Measurements from ENCODE around the gene PACRG.

PACRG gene

GRCh38 chr6:162705736-162706135, 22.0 kb upstream of the PACRG start:
- no peak for DNase-seq (ENCODE audit: low read depth, low spot score)
- TF ChIP-seq CTCF (IDR thresholded peaks at IDR 0.05; ENCODE audit: insufficient read depth, low read length, missing control alignments): no peak
- no peak overlapping the region for H3K4me3 ChIP-seq (ENCODE audit: low read depth, low read length)
- ChIA-PET CTCF (no interaction called here), POLR2A (no interaction called here)

- DNase-seq (ENCODE audit: low read depth, low spot score): no peak
- CTCF ChIA-PET: no interaction called here
- POLR2A ChIA-PET: no interaction called here
Measured at GRCh38 chr6:162706232-162706631, 21.5 kb upstream of the PACRG start.

GRCh38 chr6:162708971-162709370, 18.8 kb upstream of the PACRG start:
- CTCF ChIA-PET: no interaction called here
- no peak for TF ChIP-seq CTCF (IDR thresholded peaks at IDR 0.05; ENCODE audit: insufficient read depth, low read length, missing control alignments)
- POLR2A ChIA-PET: no interaction called here
- H3K4me3 ChIP-seq (ENCODE audit: low read depth, low read length): no peak overlapping the region
- DNase-seq (ENCODE audit: low read depth, low spot score): no peak

More at GRCh38 chr6:162706232-162706631, 21.5 kb upstream of the PACRG start:
- H3K4me3 ChIP-seq (ENCODE audit: low read depth, low read length): no peak overlapping the region
- TF ChIP-seq CTCF (IDR thresholded peaks at IDR 0.05; ENCODE audit: insufficient read depth, low read length, missing control alignments): no peak

GRCh38 chr6:162709431-162709830, 18.3 kb upstream of the PACRG start:
- TF ChIP-seq CTCF (IDR thresholded peaks at IDR 0.05; ENCODE audit: insufficient read depth, low read length, missing control alignments): no peak
- no peak for DNase-seq (ENCODE audit: low read depth, low spot score)
- no peak overlapping the region for H3K4me3 ChIP-seq (ENCODE audit: low read depth, low read length)
- CTCF ChIA-PET: no interaction called here
- POLR2A ChIA-PET: no interaction called here

- TF ChIP-seq CTCF (IDR thresholded peaks at IDR 0.05; ENCODE audit: insufficient read depth, low read length, missing control alignments): no peak
- CTCF ChIA-PET: no interaction called here
- POLR2A ChIA-PET: no interaction called here
Measured at GRCh38 chr6:162710419-162710818, 17.4 kb upstream of the PACRG start.

GRCh38 chr6:162710936-162711335, 16.8 kb upstream of the PACRG start:
- ChIA-PET CTCF (no interaction called here), POLR2A (no interaction called here)
- no peak for TF ChIP-seq CTCF (IDR thresholded peaks at IDR 0.05; ENCODE audit: insufficient read depth, low read length, missing control alignments)
- no peak overlapping the region for H3K4me3 ChIP-seq (ENCODE audit: low read depth, low read length)
- no peak for DNase-seq (ENCODE audit: low read depth, low spot score)

More at GRCh38 chr6:162710419-162710818, 17.4 kb upstream of the PACRG start:
- H3K4me3 ChIP-seq (ENCODE audit: low read depth, low read length): no peak overlapping the region
- no peak for DNase-seq (ENCODE audit: low read depth, low spot score)

All from AG04449 (cell line).